Measurements from ENCODE around the gene CENPK.

- TF ChIP-seq, protein P1, sequence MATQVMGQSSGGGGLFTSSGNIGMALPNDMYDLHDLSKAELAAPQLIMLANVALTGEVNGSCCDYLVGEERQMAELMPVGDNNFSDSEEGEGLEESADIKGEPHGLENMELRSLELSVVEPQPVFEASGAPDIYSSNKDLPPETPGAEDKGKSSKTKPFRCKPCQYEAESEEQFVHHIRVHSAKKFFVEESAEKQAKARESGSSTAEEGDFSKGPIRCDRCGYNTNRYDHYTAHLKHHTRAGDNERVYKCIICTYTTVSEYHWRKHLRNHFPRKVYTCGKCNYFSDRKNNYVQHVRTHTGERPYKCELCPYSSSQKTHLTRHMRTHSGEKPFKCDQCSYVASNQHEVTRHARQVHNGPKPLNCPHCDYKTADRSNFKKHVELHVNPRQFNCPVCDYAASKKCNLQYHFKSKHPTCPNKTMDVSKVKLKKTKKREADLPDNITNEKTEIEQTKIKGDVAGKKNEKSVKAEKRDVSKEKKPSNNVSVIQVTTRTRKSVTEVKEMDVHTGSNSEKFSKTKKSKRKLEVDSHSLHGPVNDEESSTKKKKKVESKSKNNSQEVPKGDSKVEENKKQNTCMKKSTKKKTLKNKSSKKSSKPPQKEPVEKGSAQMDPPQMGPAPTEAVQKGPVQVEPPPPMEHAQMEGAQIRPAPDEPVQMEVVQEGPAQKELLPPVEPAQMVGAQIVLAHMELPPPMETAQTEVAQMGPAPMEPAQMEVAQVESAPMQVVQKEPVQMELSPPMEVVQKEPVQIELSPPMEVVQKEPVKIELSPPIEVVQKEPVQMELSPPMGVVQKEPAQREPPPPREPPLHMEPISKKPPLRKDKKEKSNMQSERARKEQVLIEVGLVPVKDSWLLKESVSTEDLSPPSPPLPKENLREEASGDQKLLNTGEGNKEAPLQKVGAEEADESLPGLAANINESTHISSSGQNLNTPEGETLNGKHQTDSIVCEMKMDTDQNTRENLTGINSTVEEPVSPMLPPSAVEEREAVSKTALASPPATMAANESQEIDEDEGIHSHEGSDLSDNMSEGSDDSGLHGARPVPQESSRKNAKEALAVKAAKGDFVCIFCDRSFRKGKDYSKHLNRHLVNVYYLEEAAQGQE (IDR thresholded peaks at IDR 0.05) = no peak
- TF ChIP-seq CTCF (IDR thresholded peaks at IDR 0.05; ENCODE audit: low read depth, low read length, missing input control) = no peak
Observed at GRCh38 chr5:65530904-65531303, 32.1 kb downstream of the CENPK start.
